Activated naive CD4-positive, alpha-beta T cell treated with anti-CD3 and anti-CD28 coated beads, Interleukin-2, amount 50 U/mL, for 16 hours (primary cell): Measurements from ENCODE around the gene ASS1.
A peak's percentile ranks its signal among the peaks of the same experiment; 100 is the strongest.

Experiments
- DNase-seq: peaks from one replicate; pipeline ENCODE4 v3.0.0-alpha.2; 2020

The ASS1 gene

DNA sequence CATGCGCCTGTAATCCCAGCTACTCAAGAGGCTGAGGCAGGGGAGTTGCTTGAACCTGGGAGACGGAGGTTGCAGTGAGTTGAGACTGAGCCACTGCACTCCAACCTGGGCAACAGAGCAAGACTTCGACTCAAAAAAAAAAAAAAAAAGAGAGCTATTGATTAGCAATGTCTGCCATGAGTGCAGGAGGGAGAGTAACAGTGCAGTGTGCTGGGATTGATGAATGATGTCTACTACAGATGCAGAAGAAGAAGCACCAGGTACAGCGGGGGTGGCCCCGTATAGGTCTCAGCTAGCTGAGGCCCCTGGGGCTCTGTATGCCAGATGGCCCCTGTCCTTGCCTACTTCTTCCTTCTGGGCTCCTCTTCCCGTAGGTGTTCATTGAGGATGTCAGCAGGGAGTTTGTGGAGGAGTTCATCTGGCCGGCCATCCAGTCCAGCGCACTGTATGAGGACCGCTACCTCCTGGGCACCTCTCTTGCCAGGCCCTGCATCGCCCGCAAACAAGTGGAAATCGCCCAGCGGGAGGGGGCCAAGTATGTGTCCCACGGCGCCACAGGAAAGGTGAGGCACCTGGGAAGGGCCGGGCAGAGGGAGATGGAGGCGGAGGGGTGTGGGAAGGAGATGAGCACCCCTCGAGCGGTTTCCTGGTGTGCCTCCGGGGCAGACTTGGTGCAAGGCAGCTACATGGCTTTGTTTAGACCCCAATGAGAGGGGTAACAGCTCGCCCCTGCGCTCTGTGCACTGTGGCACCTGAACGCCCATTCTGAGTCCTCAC lies 13.5 kb downstream of the ASS1 start:
- DNase-seq = no peak

DNA sequence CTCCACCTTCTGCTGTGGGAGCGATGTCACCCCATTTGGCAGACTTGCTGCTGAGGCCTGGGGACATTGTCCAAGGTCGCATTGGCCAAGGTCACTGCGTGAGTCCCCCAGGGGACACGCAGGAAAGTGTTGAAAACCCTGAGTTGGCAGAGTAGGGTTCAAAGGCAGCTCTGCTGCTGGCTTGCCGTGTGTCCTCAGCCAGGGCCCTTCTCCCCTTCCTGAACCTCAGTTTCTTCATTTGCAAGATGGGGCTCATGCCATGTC lies 14.0 kb downstream of the ASS1 start:
- no peak for DNase-seq

DNA sequence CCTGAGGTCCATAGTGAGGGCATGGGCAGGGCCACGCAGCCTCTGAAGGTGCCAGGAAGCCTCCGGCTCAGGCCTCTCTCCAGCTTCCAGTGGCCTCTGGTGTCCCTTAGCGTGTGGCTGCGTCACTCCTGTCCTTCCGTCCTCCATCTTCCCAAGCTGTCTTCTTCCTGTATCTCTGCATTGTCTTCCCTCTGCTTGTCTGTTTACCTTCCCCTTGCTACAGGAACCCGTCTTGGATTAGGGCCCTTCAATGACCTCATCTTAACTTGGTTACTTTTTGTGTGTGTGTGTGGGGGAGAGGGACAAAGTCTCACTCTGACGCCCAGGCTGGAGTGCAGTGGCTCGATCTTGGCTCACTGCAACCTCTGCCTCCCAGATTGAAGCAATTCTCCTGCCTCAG lies 14.4 kb downstream of the ASS1 start:
- no peak for DNase-seq

DNA sequence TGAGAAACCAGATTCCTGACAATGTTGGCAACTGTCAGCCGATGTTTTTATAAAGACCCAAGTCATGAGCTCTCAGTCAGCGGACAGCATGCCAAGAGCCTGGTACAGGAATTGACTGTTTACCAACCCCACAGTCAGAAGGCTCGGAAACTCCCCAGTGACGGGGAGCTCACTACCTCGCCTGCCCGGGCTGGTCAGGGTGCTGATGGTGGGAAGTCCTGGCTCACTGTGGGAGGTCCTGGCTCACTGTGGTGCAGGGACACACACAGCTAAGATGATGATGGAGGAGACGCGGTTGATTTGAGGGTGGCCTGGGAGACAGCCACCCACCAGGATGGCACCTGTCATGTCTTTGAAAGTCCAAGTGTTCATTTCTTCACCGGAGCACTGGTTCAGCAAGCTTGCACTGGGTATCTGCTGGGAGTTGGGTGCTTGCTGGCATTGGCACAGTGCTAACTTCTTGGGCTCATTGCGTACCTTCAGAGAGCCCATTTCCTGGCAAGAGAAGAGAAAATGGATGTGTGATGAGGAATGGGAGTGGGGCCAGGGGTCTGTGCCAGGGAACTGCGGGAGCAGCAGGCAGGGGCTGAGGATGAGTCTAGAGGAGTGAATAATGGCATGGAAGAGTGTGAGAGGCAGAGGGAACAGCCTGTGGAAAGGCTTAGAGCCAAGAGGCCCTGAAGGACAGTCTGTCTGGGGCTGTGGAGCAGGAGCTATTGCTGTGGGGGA lies 15.3 kb downstream of the ASS1 start:
- DNase-seq = no peak

DNA sequence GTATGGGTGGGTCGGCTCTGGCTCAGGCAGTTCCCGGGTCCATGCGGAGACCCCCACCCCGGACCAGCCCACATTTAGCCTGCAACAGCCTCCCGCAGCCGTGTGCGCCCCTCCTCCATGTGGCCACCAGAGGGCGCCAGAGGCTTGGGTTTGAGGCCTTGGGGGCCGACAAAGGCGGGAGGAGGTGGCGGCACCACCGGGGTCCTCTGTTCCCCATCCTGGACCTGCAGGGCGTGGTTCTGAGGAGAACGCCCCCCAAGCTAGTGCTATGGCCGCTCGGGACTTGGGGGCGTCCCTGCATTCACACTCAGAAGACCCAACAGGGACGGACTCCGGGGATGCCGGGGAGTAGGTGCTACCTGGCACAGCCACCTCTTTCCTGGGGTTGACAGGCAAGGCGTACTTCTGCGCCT lies 16.5 kb downstream of the ASS1 start:
- DNase-seq = peak; percentile 74

DNA sequence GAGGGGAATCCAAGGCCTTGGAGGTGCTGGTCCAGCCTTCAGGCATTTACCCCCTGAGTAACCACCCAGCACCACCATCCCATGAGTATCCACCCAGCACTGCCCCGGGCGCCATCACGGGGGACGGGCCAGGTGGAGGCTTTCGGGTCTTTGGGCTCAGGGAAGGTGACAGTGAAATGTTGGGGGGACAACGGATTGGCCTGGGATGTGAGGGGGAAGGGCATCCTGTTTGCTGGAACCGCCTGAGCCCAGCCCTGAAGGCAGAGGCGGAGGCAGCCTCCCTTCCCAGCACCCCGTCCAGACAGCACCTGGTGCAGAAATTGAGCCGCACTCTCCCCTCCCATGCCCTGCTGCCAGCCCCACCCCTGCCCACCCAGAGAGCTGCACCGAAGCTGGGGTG lies 17.0 kb downstream of the ASS1 start:
- DNase-seq = no peak

DNA sequence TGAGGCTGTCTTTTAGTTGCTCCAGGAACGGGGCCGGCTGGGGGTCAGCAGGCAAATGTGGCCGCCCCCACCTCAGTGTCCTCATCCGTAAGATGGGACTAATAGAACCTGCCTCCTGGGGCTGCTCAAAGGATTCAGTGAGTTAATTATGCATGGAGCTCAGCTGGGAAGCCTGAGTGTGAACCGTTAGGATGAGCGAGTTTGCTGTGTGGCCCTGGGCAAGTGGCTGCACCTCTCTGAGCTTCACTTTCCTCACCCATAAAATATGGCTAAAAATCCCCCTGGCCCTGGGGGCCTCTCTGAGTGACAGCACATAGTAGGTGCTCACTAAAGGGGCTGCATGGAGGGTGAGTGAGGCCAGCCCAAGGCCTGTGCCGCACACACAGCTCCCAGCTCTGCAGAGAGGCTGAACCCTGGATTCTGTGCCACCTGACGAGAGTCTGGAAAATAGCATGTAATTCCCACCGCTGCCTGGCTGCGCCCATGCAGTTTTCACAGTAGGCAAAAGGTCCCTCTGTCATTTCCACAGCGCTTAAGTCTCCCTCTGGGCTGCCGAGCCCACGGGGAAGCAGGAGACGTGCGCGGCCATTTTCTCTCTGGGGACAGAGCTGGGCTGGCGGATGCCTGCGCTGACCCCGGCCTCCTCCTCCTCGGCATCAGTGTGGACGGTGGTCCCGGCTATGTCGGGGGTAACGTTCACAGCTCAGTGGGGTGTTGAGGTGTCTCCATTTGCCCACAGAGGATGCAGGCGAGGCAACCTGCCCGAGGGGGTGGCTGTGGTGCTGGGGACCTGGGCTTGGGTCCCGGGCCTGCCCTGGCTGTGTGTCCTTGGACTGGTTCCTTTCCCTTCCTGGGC lies 18.2 kb downstream of the ASS1 start:
- no peak for DNase-seq

DNA sequence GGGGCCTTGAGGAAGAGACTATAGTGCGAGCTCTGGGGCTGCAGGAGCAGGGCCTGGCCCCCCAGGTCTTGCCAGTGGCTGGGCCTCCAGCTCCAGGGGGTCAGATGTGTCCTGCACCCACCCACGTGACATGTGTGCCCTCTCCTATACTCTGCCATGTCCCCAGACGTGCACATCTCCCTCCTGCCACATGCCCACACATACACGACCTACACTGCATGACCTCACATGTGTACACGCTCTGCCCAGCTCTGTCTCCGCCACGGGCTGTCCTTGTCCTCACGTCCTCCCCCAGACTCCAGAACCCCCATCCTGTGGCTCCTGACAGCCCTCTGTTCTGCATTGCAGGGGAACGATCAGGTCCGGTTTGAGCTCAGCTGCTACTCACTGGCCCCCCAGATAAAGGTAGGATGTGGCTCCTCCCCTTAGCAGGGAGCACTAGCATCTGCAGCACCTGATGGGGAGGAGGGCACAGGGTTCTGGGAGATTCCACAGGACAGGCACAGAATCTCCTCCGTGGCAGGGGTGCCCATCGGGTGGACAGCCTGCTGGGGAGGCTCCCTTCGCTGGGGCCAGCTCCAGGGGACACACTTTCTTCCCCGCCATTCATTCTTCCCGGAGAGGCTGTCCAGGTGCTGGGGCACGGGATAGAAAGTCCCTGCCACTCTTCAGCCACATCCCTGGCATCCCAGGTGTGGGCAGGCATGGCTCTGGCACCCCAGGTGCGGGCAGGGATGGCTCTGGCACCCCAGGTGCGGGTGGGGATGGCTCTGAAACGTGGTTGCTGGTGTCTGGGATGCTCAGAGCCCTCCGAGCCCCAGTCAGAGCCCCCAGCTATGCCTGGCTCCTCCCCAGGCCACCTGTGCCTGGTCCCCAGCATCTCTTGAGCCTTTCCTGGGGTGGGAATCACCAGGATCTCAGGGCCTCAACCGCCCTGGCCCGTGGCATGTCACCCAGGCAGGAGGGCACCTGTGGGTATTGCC lies 19.3 kb downstream of the ASS1 start:
- DNase-seq = no peak

DNA sequence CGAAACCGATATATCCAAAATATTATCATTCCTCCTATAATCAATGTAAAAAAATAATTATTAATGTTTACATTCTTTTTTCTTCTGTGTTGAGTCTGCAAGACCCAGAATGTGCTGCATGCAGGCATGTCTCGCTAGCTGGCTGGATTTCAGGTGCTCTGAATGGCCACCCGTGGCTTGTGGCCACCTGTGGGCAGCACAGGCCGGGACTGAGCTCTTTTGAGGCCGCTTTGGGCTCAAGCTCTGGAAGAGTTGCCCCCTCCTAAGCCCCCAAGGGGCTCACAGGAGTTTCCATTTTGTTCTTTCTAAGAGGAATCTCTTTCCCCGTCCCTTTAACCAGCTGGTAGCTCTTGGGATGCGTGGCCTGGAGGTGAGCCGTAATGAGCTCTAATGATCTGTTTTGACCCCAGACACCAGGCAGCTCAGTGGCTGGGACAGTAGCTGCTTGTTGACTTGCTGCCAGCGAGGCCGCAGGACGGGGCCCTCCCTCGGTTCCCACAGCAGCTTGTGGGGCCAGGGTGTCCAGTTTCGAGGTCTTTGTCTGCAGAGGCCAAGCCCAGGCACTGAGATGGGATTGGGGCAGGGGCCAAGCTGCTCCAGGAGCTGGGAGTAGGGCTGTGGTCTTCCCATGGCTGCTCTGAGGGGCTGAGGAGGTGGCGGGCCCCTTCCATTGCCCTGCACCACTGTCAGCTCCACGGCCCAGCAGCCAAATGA lies 20.8 kb downstream of the ASS1 start:
- no peak for DNase-seq

DNA sequence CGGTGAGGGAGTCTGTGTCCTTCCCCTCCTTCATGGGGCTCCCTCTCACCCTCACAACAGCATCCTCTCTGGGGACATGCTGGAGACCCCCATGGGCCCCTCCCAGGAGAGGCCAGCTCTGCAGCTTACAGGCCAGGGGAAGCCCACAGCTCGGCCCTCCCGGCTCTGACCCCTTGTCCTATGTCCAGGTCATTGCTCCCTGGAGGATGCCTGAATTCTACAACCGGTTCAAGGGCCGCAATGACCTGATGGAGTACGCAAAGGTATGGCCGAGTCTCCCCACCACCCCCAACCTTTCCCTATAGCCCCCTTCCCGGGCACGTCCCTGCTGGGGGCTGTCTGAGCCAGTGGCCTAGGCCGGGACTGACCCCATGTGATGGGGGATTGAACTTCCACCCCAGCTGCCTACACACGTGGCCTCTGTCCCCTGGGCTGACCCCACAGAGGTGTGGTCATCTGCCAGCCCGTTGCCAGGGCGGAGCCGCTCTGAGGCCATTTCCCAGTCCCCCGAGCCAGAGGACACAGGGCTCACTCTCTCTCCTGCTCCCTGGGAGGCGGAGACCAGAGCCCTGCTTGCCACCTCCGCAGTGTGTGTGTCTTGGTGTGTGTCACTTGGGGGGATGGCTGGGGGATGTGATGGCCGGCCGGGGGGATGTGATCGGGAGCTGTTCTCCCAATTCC lies 21.9 kb downstream of the ASS1 start:
- DNase-seq = no peak

DNA sequence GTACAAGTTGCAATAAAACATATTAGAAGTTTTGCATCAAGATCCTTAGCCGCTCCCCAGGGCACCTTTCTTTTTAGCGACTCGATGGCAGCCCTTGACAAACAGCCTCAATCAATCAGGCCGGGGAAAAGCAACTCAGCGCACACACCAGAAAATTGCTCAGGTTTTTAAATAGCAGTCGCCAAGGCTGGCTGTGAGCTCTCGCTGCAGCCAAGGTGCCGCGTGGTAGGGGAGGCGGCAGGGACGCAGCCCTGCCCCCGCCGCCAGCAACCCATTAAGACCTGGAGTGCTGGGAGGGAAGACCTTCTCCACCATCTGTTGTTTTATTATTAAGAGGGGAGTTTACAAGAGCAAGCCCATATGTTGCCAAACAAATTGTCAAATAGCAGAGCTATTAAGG lies 22.6 kb downstream of the ASS1 start:
- no peak for DNase-seq

DNA sequence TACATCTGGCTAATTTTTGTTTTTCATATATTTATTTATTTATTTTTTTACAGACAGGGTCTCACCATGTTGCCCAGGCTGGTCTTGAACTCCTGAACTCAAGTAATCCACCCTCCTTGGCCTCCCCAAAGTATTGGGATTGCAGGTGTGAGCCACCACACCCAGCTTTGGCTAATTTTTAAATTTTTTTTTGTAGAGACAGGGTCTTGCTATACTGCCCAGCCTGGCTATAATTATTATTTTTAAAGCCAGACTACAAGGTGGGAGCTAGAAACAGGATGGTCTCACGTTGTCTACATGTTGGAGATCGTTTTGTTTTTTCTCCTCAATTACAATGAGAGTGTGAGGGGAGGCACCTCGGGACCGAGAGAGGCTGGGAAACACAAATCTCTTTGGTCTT lies 23.8 kb downstream of the ASS1 start:
- DNase-seq = no peak

DNA sequence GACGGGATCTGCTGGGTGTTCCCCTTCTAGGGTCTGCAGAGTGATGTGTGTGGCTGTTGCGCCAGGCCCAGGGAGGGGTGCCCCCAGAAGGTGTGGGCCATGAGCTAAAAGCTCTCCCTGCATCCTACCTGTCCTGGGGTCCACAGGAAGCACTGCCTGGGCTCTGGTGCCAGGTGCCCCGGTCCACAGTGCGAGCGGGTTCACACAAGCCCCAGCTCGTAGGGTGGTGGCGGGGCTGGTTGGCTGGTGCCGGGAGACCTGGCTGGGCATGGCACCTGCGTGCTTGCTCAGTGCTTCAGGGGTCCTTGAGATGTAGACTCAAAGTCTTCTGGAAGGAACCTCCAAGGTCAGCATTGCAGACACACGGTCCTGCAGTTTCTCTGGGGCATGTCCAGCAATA lies 25.5 kb downstream of the ASS1 start:
- DNase-seq = no peak

DNA sequence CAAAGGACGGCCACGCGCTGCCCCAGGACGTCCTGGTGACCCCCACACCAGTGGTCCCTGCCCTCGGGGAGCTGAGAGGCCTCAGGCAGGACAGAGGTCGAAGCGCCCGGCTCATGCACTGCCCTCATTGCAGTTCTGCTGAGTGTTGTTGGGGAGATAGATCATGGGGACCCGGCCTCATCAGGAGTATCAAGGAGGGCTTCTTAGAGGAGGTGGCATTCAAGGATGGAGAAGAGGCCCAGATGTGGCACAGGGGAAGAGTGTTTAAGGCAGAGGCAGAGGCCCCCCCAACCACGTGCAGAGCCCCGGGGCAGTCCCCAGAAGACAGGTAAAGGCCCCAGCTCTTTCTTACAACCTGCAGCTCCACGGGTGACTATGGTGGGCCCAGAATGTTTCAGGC lies 26.2 kb downstream of the ASS1 start:
- no peak for DNase-seq

DNA sequence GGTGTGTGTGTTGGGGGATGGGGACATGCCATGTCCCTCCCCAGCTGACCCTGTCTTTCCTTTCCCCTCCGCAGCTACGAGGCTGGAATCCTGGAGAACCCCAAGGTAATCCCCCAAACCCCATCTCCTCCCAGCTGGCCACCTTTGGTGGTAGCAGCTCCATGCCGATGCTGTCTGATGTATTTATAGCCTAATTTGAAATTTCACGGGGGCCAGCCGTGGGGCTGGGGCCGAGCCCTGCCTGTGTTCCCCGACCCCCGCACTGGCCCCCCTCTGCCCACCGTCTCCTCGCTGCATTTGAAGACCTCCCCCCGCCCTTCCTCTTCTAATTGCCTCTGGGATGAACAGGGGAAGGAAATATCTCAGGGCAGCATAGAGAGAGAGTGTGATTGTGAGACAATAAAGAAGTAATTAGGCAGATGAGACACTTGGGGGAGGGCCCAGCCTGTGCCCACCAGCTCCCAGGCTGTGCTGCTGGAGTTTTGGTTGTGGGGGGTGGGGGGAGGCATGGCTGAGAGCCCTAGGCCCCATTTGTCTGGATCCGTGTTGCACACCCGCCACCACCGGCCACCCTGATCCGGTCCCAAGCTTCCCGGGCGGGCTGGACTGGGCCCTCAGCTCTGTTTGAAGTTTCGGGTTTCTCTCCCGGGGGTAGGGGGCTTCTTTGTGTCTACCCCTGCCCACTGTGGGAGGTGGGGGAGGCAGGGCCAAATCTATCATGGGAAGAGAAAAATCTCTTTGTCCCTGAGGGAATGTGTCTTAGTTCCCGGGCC lies 26.8 kb downstream of the ASS1 start:
- DNase-seq = no peak

DNA sequence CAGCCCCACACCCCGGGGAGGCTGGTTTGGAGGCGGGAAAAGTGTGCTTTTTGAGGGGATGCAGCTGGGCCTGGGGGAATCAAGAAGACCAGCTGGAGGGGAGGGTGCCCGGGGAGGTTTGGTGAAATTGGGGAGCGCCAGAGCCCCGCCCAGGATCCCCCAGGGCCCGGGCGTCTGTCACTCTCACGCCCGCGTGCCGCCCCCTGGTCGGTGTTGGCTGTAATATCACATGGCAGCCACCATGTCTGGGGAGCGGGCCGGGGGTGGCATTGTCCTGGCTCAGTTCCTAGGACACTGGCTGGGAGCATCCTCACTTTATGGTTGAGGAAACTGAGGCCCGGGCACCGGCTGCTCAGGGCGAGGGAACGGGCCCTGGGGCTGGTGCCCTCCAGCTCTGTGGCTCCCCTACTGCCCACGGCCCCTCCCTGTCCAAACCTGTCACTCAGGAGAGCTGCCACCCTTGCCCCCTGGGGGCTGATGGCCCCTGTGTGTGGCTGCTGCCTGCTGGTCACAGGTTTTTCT lies 27.5 kb downstream of the ASS1 start:
- no peak for DNase-seq

DNA sequence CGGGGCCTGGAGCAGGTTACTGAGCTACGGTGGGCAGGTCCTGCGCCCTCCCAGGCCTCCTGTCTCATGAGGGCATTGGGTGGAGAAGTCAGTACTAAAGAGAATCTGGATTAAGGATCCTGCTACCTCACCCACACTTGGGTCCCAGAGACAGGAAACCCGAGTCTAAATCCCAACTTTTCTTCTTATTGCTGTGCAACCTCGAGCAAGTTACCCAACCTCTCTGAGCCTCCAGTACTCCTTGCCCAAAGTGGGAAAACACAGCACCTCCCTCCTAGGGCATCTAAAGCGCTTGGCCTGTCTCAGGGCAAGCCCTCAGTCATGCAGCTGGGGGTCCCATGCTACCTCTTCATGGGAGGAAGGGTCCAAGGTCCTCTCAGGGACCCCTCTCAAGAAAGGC lies 28.2 kb downstream of the ASS1 start:
- DNase-seq = no peak

DNA sequence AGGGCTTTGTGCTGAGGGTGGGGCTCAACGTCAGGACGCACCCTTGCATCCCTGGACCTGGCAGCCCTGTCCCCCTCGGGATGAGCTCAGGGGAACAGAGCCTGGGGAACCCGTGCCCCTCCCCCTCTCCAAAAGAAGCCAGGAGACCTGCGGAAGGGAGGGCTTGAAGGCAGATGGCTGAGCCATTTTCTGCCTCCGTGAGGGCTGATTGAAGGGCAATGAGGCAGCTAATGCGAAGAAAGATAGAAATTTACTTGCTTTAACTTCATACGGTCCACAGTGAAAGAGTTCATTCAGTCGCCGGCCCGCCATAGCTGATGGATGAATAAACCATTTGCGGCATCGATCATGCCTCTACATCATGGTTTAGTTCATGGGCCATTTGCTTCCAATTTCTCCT lies 28.8 kb downstream of the ASS1 start:
- no peak for DNase-seq

DNA sequence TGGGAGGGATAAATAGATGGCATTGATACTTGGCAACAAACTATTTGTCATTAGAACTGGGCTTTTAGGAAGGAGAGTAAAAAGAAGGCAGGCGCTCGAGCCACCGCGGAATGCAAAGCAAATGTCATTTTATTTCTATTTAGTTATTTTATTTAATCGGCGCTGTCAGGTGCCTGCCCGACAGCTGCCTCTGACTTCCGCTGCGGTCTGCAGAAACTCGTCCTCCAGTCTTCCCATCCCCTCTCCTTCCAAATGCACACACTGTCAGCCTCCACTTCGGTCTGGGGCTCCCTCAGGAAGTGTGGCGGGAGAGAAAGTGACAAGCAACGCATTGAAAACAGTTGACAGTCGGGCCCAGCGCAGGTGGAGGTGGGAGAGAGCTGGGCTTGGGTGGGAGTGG lies 29.3 kb downstream of the ASS1 start:
- DNase-seq = no peak

DNA sequence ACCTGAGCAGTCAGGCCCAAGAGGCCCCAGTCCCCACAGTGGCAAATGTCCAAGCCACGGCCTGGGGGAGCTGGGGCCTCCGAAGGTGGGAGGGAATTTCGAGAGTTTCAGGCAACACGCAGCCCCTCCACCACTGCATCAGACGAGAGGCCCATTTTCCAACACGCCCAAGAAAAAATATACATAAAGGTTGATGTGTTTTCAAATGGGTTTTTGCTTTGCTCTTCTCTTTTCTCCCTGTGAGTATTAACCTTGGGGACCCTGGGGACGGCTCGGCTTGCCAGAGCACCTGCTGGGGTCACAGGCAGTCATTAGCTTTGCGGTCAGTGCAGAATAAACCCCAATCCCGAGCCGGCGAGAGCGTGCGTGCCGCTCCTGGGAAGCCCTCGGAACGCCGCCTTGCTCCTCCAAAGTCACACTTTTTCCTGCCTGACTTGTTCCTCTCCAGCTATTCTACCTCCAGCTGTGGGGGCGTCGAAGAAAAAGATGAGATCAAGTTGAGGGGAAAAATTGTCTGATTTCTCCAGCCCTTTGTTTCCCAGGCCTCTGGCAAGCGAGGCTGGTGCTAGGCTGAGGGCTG lies 31.5 kb downstream of the ASS1 start:
- DNase-seq = no peak
